Measurements from ENCODE around the gene EMP1.

DNA sequence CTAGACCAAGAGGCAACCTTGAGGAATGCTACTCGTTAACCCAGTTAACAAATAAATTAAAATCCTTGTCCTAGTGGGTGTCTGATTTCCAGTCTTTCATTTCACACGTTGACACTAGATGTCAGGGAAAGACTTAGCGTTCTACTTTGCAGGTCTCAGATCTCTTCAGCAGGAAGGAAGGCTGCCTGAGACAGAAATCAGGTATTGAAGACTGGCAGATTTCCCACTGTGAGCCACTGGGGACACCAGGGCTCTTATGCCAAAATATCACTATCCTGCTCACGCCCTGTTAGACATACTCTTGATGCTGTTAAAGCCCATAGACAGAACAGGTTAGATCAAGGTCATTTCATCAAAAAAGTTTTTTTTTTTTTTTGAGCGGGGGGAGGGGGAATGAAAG is 33.0 kb downstream of the EMP1 start:
- TF ChIP-seq POLR2AphosphoS5 (IDR thresholded peaks at IDR 0.05; ENCODE audit: low read depth, low read length) (no peak), TCF7L2 (IDR thresholded peaks at IDR 0.05; ENCODE audit: low read depth, low read length) (no peak), SIN3A (IDR thresholded peaks at IDR 0.05; ENCODE audit: borderline replicate concordance, insufficient read depth, low read depth, low read length) (no peak)
- TF ChIP-seq, protein P1, sequence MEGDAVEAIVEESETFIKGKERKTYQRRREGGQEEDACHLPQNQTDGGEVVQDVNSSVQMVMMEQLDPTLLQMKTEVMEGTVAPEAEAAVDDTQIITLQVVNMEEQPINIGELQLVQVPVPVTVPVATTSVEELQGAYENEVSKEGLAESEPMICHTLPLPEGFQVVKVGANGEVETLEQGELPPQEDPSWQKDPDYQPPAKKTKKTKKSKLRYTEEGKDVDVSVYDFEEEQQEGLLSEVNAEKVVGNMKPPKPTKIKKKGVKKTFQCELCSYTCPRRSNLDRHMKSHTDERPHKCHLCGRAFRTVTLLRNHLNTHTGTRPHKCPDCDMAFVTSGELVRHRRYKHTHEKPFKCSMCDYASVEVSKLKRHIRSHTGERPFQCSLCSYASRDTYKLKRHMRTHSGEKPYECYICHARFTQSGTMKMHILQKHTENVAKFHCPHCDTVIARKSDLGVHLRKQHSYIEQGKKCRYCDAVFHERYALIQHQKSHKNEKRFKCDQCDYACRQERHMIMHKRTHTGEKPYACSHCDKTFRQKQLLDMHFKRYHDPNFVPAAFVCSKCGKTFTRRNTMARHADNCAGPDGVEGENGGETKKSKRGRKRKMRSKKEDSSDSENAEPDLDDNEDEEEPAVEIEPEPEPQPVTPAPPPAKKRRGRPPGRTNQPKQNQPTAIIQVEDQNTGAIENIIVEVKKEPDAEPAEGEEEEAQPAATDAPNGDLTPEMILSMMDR (IDR thresholded peaks at IDR 0.05): no peak
- TF ChIP-seq, protein P2, sequence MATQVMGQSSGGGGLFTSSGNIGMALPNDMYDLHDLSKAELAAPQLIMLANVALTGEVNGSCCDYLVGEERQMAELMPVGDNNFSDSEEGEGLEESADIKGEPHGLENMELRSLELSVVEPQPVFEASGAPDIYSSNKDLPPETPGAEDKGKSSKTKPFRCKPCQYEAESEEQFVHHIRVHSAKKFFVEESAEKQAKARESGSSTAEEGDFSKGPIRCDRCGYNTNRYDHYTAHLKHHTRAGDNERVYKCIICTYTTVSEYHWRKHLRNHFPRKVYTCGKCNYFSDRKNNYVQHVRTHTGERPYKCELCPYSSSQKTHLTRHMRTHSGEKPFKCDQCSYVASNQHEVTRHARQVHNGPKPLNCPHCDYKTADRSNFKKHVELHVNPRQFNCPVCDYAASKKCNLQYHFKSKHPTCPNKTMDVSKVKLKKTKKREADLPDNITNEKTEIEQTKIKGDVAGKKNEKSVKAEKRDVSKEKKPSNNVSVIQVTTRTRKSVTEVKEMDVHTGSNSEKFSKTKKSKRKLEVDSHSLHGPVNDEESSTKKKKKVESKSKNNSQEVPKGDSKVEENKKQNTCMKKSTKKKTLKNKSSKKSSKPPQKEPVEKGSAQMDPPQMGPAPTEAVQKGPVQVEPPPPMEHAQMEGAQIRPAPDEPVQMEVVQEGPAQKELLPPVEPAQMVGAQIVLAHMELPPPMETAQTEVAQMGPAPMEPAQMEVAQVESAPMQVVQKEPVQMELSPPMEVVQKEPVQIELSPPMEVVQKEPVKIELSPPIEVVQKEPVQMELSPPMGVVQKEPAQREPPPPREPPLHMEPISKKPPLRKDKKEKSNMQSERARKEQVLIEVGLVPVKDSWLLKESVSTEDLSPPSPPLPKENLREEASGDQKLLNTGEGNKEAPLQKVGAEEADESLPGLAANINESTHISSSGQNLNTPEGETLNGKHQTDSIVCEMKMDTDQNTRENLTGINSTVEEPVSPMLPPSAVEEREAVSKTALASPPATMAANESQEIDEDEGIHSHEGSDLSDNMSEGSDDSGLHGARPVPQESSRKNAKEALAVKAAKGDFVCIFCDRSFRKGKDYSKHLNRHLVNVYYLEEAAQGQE (IDR thresholded peaks at IDR 0.05; ENCODE audit: insufficient read depth in 1 of 2, low read depth in 2 of 2, low read length in 1 of 2): no peak
